OCI-LY1 (cell line): Measurements from ENCODE around the gene SGCD.

Experiments
- H2AFZ ChIP-seq: fragments of 200-600 bp; sonication (generic), shearing (Covaris generic); 2 replicates; pipeline ENCODE4 v1.6.0; 2014; ENCODE audit warnings: antibody characterized with exemption, mild to moderate bottlenecking, low read length
- H3F3A ChIP-seq: fragments of 200-600 bp; sonication (generic), shearing (Covaris generic); 2 replicates; pipeline ENCODE4 v1.6.0; 2014; ENCODE audit warnings: mild to moderate bottlenecking, antibody characterized with exemption, low read length, moderate library complexity; ENCODE audit not compliant: insufficient read depth
- H3K27ac ChIP-seq: fragments of 200-600 bp; sonication (generic); 2 replicates; pipeline ENCODE4 v1.5.1; 2014; ENCODE audit warnings: low read length, mixed run types, mild to moderate bottlenecking, low read depth; ENCODE audit not compliant: poor library complexity, severe bottlenecking
- H3K27me3 ChIP-seq: fragments of 200-600 bp; sonication (generic); 2 replicates; pipeline ENCODE4 v1.6.0; 2014; ENCODE audit warnings: antibody characterized with exemption, mild to moderate bottlenecking, low read length, moderate library complexity; ENCODE audit not compliant: insufficient read depth
- H3K36me3 ChIP-seq: fragments of 200-600 bp; sonication (generic); 2 replicates; pipeline ENCODE4 v1.6.1; 2014; ENCODE audit warnings: mild to moderate bottlenecking, antibody characterized with exemption, low read length, moderate library complexity, mixed read lengths; ENCODE audit not compliant: insufficient read depth
- H3K4me1 ChIP-seq: fragments of 200-600 bp; sonication (generic); 2 replicates; pipeline ENCODE4 v1.5.1; 2014; ENCODE audit warnings: mild to moderate bottlenecking, low read length, moderate library complexity; ENCODE audit not compliant: insufficient read depth, severe bottlenecking
- H3K4me2 ChIP-seq: fragments of 200-600 bp; sonication (generic), shearing (Covaris generic); 2 replicates; pipeline ENCODE4 v1.6.1; 2014; ENCODE audit warnings: low read length
- H3K4me3 ChIP-seq: fragments of 200-600 bp; sonication (generic); 2 replicates; pipeline ENCODE4 v1.5.1; 2014; ENCODE audit warnings: low read length, low read depth, mild to moderate bottlenecking, mixed read lengths; ENCODE audit not compliant: poor library complexity, severe bottlenecking
- H3K79me2 ChIP-seq: fragments of 200-600 bp; shearing (Covaris generic); 2 replicates; pipeline ENCODE4 v1.6.1; 2016; ENCODE audit warnings: mixed run types, low read length, mixed read lengths; ENCODE audit not compliant: insufficient read depth
- H3K9ac ChIP-seq: fragments of 200-600 bp; sonication (generic), shearing (Covaris generic); 2 replicates; pipeline ENCODE4 v1.6.1; 2014; ENCODE audit warnings: mild to moderate bottlenecking, low read length, mixed read lengths
- H3K9me2 ChIP-seq: fragments of 200-600 bp; sonication (generic), shearing (Covaris generic); 2 replicates; pipeline ENCODE4 v1.6.1; 2014; ENCODE audit warnings: low read depth, mild to moderate bottlenecking, low read length, mixed read lengths
- H3K9me3 ChIP-seq: fragments of 200-600 bp; shearing (Covaris generic); 2 replicates; pipeline ENCODE4 v1.6.1; 2014; ENCODE audit warnings: low read length, mixed read lengths
- H4K20me1 ChIP-seq: fragments of 200-600 bp; sonication (generic), shearing (Covaris generic); 2 replicates; pipeline ENCODE4 v1.6.0; 2016; ENCODE audit warnings: mild to moderate bottlenecking, low read length; ENCODE audit not compliant: insufficient read depth
- CTCF ChIP-seq: fragments of 200-600 bp; sonication (generic), shearing (Covaris generic); IDR thresholded peaks from 2 replicates; pipeline ENCODE4 v1.5.1; 2017; ENCODE audit warnings: mild to moderate bottlenecking, antibody characterized with exemption, low read length, moderate library complexity, mixed read lengths
- EZH2 ChIP-seq: fragments of 200-600 bp; sonication (generic), shearing (Covaris generic); IDR thresholded peaks from 2 replicates; pipeline ENCODE4 v1.8.0; 2017; ENCODE audit warnings: borderline replicate concordance, mixed run types, mild to moderate bottlenecking, antibody characterized with exemption, low read length, moderate library complexity, mixed read lengths

The SGCD gene

GRCh38 chr5:156585999-156586398, 259.0 kb downstream of the SGCD start:
- Histone ChIP-seq H3K9me2 (no peaks in the 10 kb centered on the region), H3K9me3 (no peaks in the 10 kb centered on the region), H4K20me1 (no peaks in the 10 kb centered on the region), H3K36me3 (no peaks in the 10 kb centered on the region), H2AFZ (no peak overlapping the region), H3F3A (no peaks in the 10 kb centered on the region), H3K4me1 (no peaks in the 10 kb centered on the region), H3K9ac (no peak overlapping the region), H3K27ac (no peak overlapping the region), H3K4me3 (no peak overlapping the region), H3K4me2 (no peak overlapping the region), H3K27me3 (no peaks in the 10 kb centered on the region), H3K79me2 (no peaks in the 10 kb centered on the region)
- TF ChIP-seq EZH2 (no peak), CTCF (no peak)

- H3K36me3 ChIP-seq, result no peaks in the 10 kb centered on the region
- H3K4me1 ChIP-seq, result no peaks in the 10 kb centered on the region
- H3K27me3 ChIP-seq, result no peaks in the 10 kb centered on the region
- H4K20me1 ChIP-seq, result no peaks in the 10 kb centered on the region
- no peak overlapping the region for H3K4me2 ChIP-seq
- no peaks in the 10 kb centered on the region for H3F3A ChIP-seq
- no peaks in the 10 kb centered on the region for H3K9me2 ChIP-seq
- H3K79me2 ChIP-seq, result no peaks in the 10 kb centered on the region
- no peak overlapping the region for H3K9ac ChIP-seq
- TF ChIP-seq EZH2 (no peak), CTCF (no peak)
- H3K27ac ChIP-seq, result no peak overlapping the region
- H3K9me3 ChIP-seq, result no peaks in the 10 kb centered on the region
- H3K4me3 ChIP-seq, result no peak overlapping the region
- no peak overlapping the region for H2AFZ ChIP-seq
These were observed 260.0 kb downstream of the SGCD start for GRCh38 chr5:156587012-156587411.

- H3K27me3 ChIP-seq, result no peaks in the 10 kb centered on the region
- H4K20me1 ChIP-seq, result no peaks in the 10 kb centered on the region
- no peak overlapping the region for H3K4me2 ChIP-seq
- H3K27ac ChIP-seq, result no peak overlapping the region
- no peaks in the 10 kb centered on the region for H3K9me3 ChIP-seq
- TF ChIP-seq CTCF (no peak), EZH2 (no peak)
- H3F3A ChIP-seq, result no peaks in the 10 kb centered on the region
- H3K9me2 ChIP-seq, result no peaks in the 10 kb centered on the region
- H2AFZ ChIP-seq, result no peak overlapping the region
- no peak overlapping the region for H3K4me3 ChIP-seq
- H3K4me1 ChIP-seq, result no peaks in the 10 kb centered on the region
- H3K79me2 ChIP-seq, result no peaks in the 10 kb centered on the region
- no peaks in the 10 kb centered on the region for H3K36me3 ChIP-seq
- H3K9ac ChIP-seq, result no peak overlapping the region
These were observed 261.3 kb downstream of the SGCD start for GRCh38 chr5:156588306-156588705.
